GM21515 (cell line): Measurements from ENCODE around the gene PDS5A.
"Not testable (repeated sequence)": the region's sequence is repeated elsewhere in the genome, so short reads cannot be mapped to it uniquely, and the experiment has no call there.

ENCODE experiments used
- ATAC-seq: cut with Tn5 transposase; IDR thresholded peaks from one replicate; pipeline ENCODE4 v1.9.1; 2021; ENCODE audit not compliant: unreplicated experiment

PDS5A gene

DNA sequence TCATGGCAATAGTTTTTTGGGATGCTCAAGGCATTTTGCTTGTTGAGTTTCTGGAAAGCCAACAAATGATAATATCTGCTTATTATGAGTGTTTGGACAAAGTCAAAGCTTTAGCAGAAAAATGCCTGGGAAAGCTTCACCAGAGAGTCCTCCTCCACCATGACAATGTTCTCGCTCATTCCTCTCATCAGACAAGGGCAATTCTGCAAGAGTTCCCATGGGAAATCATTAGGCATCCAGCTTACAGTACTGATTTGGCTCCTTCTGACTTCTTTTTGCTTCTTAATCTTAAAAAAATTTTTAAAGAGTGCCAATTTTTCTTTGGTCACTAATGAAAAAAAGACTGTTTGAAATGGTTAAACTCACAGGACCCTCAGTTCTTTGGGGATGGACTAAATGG, 143.4 kb downstream of the PDS5A start:
- ATAC-seq: no peak

DNA sequence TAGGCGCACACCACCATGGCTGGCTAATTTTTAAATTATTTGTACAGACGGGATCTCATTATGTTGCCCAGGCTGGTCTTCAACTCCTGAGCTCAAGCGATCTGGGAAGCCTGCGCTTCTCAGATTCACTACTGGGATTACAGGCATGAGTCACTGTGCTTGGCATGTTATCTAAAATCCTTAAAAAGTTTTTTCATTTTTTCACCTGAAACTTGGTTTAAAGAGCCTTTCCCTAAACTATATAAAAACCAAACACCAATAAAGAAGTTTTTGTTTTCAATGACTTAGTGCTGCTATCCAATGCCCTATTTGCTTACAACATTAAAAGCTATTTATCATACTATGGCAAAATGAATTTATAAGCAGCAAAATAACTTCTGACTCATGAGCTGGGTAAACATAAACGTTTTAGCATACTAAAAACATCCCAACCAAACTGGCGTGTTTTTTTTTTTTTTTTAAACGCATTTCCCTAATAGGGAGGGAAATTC, 151.9 kb downstream of the PDS5A start:
- ATAC-seq: no peak

DNA sequence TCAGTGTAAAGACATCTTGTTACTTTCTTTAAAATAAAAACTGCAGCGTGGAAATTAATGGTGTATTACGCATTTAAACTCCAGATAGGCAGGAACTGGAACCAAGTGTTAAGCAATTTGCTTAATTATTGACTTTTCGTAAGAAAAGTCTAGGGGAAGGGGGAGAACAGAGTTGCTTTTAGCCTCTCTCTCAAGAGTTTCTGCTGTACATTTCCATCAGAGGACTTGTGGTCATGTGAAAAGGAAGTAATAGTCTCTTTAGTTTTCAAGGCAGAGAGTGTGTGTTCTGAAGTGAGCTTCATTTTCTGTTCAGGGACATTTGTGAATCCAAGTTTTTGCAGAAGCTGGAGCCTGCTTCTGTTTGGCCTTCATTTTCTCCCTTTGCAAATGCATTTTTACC, 152.6 kb downstream of the PDS5A start:
- no peak for ATAC-seq

DNA sequence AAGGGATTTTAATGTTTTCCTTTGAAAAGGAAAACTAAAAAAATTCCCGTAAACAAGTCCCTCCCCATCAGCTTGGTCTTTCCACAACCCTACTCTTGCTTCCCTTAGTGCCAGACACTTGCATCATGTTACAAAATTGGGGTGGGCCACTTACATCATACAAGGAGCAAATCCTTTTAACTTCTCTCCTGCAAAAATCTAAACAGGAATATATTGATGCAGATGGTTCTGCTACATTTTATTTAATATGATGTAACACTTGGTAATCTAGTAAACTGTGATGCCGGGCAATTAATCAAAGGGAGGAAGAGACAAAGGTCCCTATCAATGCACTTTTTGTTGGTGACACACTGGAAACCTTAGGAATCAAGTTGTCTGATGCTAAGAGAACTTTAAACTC, 154.5 kb downstream of the PDS5A start:
- ATAC-seq: no peak

DNA sequence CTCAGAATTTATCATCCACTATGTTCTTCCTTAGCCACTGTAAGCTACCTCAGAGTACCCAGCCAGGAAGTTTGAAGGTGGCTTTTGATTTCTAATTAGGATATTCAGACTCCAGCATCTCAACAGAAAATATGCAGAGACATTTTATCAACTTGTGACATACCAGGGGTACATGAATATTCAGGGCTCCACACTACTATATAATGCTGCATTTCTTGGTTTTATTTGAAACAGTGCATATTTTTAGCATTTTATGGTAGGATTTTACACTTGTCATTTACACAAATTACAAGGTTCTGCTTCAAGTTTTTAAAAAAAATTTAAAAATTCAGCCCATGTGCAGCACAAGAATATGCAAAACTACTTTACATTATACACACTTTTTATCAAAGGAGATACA, 155.0 kb downstream of the PDS5A start:
- no peak for ATAC-seq

DNA sequence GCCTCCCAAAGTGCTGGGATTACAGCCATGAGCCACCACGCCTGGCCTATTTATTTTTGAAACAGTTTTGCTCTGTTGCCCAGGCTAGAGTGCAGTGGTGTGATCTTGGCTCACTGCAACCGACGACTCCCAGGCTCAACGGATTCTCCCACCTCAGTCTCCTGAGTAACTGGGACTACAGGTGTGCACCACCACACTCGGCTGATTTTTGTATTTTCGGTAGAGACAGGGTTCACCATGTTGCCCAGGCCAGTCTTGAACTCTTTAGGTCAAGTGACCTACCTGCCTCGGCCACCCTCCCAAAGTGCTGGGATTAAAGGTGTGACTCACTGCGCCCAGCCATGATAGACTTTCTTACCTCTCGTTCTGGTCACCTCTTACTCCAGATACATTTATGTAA, 155.8 kb downstream of the PDS5A start:
- no peak for ATAC-seq

DNA sequence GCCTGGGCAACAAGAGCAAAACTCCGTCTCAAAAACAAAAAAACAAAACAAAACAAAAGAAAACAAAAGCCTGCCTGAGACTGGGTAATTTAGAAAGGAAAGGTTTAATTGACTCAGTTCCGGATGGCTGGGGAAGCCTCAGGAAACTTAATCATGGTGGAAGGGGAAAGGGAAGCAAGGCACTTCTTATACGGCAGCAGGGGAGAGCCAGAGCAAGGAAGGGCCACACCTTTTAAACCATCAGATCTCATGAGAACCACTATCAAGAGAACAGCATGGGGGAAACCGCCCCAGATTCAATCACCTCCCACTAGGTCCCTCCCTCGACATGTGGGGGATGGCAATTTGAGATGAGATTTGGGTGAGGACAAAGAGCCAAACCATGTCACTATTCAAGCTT, 157.5 kb downstream of the PDS5A start:
- ATAC-seq: no peak

DNA sequence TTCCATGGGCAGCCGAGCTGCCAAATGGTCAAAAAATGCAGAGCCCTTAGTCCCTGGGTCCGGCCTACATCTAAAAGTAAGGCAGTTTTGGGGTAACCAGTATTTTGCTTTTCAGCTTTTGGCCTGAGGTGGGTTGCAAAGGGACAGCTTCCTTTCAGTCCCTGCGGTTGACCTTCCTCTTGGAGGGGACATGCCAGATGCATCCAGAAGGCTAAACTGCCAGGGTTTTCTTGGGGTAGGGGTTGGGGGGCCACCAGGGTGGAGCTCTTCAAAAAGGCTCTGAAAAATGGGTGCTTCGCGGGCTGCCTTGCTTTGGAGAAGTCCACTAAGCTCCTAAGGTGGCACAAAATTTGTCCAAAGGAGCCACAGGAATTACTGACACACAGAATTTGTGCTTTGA, 159.1 kb downstream of the PDS5A start:
- no peak for ATAC-seq

DNA sequence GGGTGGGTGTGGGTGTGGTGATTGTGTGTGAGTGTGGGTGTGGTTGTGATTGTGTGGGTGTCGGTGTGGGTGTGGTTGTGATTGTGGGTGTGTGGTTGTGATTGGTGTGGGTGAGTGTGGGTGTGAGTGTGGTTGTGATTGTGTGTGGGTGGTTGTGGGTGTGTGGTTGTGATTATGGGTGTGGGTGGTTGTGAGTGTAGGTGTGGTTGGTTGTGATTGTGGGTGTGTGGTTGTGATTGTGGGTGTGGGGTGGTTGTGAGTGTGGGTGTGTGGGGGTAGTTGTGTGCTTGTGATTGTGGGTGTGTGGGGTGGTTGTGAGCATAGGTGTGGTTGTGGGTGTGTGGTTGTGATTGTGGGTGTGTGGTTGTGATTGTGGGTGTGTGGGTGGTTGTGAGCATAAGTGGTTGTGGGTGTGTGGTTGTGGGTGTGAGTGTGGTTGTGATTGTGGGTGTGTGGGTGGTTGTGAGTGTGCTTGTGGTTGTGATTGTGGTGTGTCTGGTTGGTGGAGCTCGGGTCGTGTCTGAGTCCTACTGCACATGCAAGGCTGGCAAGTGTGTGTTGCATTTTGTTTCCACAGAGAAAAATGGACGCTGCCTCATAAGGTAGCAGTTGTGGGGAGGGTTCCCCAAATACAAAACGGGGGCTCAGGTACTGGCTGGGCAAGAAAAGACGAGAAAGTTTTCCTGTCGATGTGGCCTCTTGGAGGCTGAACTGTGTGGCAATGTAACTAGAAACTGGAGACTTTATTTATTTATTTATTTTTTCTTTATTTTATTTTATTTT, 163.1 kb downstream of the PDS5A start:
- ATAC-seq: no peak

DNA sequence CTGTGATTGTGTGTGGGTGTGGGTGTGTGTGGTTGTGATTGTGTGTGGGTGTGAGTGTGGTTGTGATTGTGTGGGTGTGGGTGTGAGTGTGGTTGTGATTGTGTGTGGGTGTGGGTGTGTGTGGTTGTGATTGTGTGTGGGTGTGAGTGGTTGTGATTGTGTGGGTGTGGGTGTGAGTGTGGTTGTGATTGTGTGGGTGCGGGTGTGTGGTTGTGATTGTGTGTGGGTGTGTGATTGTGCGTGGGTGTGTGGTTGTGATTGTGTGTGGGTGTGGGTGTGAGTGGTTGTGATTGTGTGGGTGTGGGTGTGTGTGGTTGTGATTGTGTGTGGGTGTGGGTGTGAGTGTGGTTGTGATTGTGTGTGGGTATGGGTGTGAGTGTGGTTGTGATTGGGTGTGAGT, 163.9 kb downstream of the PDS5A start:
- ATAC-seq: not testable (repeated sequence)

DNA sequence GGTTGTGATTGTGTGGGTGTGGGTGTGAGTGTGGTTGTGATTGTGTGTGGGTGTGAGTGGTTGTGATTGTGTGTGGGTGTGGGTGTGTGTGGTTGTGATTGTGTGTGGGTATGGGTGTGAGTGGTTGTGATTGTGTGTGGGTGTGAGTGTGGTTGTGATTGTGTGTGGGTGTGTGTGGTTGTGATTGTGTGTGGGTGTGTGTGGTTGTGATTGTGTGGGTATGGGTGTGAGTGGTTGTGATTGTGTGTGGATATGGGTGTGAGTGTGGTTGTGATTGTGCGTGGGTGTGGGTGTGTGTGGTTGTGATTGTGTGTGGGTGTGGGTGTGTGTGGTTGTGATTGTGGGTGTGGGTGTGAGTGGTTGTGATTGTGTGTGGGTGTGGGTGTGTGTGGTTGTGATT, 164.7 kb downstream of the PDS5A start:
- not testable (repeated sequence) for ATAC-seq

DNA sequence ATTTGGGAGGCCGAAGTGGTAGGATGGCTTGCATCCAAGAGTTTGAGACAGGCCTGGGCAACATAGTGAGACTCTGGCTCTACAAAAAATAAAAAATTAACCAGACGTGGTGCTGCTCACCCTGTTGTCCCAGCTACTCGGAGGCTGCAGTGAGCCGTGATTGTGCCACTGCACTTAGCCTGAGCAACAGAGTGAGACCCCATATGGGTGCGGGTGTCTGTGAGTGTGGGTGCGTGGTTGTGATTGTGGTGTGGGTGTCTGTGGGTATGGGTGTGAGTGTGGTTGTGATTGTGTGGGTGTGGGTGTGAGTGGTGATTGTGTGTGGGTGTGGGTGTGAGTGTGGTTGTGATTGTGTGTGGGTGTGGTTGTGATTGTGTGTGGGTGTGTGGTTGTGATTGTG, 165.2 kb downstream of the PDS5A start:
- ATAC-seq: no peak

DNA sequence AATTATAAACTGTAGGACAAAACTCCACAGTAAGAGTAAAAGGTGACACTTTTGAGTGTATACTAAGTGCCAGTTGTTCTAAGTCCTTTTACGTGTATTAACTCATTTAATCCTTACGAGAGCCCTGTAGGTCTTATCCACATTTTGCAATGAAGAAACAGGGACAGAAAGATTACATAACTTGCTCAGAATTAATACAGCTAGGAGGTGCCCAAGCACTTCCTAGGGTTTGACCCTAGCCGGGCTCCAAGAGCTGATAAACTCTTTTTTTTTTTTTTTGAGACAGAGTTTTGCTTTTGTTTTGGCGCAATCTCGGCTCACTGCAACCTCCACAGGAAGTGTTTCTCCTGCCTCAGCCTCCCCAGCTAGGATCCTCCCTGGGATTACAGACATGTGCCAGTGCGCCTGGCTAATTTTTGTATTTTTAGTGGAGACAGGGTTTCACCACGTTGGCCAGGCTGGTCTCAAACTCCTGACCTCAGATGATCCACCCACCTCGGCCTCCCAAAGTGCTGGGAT, 169.4 kb downstream of the PDS5A start:
- ATAC-seq: no peak

DNA sequence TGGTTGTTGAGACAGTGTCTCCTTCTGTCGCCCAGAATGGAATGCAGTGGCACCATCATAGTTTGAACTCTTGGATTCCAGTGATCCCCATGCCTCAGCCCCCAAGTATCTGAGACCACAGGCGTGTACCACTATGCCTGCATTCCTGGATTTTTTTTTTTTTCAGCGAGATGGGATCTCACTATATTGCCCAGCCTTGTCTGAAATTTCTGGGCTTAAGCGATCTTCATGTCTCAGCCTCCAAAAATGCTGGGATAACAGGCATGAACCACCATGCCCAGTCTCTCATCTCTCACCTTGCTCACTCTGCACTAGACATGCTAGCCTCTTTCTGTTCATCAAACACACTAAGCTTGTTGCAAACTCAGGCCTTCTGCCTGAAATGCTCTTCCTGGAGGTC, 175.7 kb downstream of the PDS5A start:
- no peak for ATAC-seq

DNA sequence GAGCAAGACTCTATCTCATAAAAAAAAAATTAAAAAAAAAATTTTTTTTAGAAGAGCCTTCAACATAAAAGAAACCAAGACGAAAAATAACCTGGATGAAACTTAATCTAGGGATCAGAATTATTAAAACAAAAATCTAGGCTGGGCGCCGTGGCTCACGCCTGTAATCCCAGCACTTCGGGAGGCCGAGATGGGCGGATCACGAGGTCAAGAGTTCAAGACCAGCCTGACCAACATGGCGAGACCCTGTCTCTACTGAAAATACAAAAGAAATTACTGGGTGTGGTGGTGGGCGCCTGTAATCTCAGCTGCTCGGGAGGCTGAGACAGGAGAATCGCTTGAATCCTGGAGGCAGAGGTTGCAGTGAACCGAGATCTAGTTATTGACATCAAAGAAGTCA, 184.7 kb downstream of the PDS5A start:
- not testable (repeated sequence) for ATAC-seq

DNA sequence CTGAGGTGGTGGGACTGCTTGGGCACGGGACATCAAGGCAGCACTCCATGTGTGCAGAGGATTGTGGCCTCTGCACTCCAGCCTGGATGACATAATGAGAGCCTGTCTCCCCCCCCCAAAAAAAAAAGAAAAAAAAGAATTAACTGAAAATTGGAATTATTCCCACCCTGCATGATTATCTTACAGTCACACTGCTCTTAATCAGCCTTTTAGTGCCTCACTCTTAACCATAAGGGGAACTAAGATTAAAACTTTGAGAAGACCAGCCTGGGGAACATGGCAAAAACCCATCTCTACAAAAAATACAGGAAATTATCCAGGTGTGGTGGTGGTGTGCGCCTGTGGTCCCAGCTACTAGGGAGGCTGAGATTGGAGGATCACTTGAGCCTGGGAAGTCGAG, 185.2 kb downstream of the PDS5A start:
- ATAC-seq: no peak

DNA sequence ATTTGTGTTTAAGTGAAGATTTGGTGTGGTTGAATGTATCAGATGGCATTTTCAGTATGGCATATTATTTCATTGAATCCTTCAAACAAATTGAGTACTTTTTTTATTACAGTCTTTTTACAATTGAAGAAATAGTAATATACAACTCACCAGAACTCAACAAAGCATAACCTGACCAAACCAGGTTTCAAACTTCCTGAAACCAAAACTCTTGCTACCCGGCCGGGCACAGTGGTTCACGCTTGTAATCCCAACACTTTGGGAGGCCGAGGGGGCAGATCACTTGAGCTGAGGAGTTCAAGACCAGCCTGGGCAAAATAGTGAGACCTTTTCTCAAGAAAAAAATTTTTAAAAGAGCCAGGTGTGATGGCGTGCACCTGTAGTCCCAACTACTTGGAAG, 185.6 kb downstream of the PDS5A start:
- ATAC-seq: no peak

DNA sequence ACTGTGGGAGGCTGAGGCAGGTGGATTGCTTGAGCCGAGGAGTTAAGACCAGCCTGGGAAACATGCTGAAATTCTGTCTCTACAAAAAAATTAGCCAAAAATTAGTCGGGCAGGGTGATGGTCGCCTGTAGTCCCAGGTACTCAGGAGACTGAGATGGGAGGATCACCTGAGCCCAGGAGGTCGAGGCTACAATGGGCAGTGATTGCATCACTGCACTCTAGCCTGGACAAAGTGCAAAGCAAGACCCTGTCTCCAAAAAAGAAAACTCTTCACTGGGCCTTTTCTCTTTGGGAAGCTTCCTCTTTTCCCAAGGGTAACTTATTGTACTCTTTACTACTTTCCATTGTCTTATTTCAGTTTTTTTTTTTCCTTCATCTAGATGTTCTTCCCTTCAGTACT, 190.9 kb downstream of the PDS5A start:
- ATAC-seq: no peak

DNA sequence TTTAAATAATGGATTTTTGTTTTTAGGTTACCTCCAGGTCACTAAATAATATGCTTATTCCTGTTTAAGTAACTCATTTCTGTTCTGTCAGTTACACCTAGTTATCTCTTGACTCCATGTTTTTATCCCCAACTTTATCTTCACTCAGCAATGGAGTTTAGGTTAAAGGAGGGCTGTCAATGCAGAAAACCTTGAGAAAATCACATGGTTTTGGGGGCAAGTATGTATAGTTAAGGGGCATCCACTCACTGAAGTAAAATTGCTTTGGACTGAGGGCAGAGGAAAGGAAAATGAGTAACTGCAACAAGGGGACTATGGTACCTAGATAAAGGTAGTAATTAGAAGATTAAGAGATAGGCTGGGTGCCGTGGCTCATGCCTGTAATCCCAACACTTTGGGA, 192.6 kb downstream of the PDS5A start:
- no peak for ATAC-seq

DNA sequence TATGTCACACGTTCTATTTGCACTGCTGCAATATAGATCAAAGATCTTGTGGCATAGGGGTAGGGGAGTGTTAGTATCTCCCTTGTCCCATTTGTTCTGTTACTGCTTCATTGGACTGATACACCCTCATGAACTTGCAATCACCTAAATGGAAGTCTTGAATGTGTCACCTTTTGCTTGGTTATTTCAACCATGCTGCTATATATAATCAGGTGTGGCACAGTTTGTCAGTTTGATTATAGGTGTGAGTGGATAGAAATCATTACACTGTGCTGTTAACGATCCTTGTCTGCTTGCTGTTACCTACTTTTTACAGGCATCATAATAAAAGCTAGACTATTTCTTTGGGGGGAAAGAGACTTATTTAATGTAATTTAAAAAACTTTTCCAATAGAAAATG, 195.7 kb downstream of the PDS5A start:
- ATAC-seq: not testable (repeated sequence)
